SK-N-SH (cell line): ENCODE results near the gene STRA8. TPM values are rescaled to one million over a fixed set of nuclear protein-coding genes. Genes with fewer than 3 reads are reported as not detected.

ENCODE experiments used
- CTCF ChIA-PET: fragments of 300-600, 350-600 bp; formaldehyde crosslinking; extraction: SDS; loops from one replicate; lab custom pipeline; 2021; lab: Yijun Ruan, JAX
- POLR2A ChIA-PET: fragments of 350-600 bp; sonication (Branson Sonifier 250); formaldehyde crosslinking; extraction: SDS; loops from one replicate; lab custom pipeline; 2020; ENCODE audit warnings: antibody characterized with exemption, inconsistent platforms; lab: Yijun Ruan, JAX
- DNase-seq: peaks from one replicate; pipeline ENCODE4 v3.0.0; 2012
- H2AFZ ChIP-seq: fragments of 200-600 bp; sonication (generic); 2 replicates; pipeline ENCODE4 v1.8.1; 2016; ENCODE audit warnings: antibody characterized with exemption, mild to moderate bottlenecking, low read depth
- H3F3A ChIP-seq: fragments of 200-600 bp; sonication (generic); replicated peaks from 2 replicates; pipeline ENCODE3; 2016; ENCODE audit warnings: antibody characterized with exemption, mild to moderate bottlenecking; ENCODE audit not compliant: insufficient read depth
- H3K27ac ChIP-seq, 2 experiments: fragments of 200-500 bp in 1 of 2; fragments of 200-600 bp in 1 of 2; sonication (Bioruptor generic) in 1 of 2; sonication (generic), shearing (Covaris generic) in 1 of 2; 2 replicates each; pipeline versions ENCODE4 v1.5.1 to v1.6.1; 2014 to 2016; ENCODE audit warnings: low read depth in 2 of 2, inconsistent platforms in 1 of 2, low read length in 1 of 2, mild to moderate bottlenecking in 1 of 2, mixed read lengths in 1 of 2
- H3K27me3 ChIP-seq: fragments of 200-600 bp; sonication (generic), shearing (Covaris generic); 2 replicates; pipeline ENCODE4 v1.6.1; 2016; ENCODE audit warnings: mixed run types; ENCODE audit not compliant: insufficient read depth
- H3K36me3 ChIP-seq, 2 experiments: fragments of 200-500 bp in 1 of 2; fragments of 200-600 bp in 1 of 2; sonication (Bioruptor generic) in 1 of 2; sonication (generic) in 1 of 2; replicated peaks in 1 of 2; 2 replicates each; pipeline versions ENCODE3 to v1.5.1; 2014 to 2016; ENCODE audit warnings: low read length in 1 of 2, mild to moderate bottlenecking in 1 of 2; ENCODE audit not compliant: insufficient read depth in 2 of 2, control insufficient read depth in 1 of 2
- H3K4me1 ChIP-seq, 2 experiments: fragments of 200-500 bp in 1 of 2; fragments of 200-600 bp in 1 of 2; sonication (Bioruptor generic) in 1 of 2; sonication (generic), shearing (Covaris generic) in 1 of 2; 2 replicates each; pipeline versions ENCODE4 v1.5.1 to v1.6.1; 2014 to 2016; ENCODE audit warnings: low read depth in 1 of 2, low read length in 1 of 2, mixed run types in 1 of 2; ENCODE audit not compliant: insufficient read depth in 2 of 2, control insufficient read depth in 1 of 2
- H3K4me2 ChIP-seq: fragments of 200-600 bp; sonication (generic), shearing (Covaris generic); 2 replicates; pipeline ENCODE4 v1.6.1; 2017; ENCODE audit warnings: mixed run types
- H3K4me3 ChIP-seq, 2 experiments: fragments of 200-500 bp in 1 of 2; fragments of 200-600 bp in 1 of 2; sonication (Bioruptor generic) in 1 of 2; sonication (generic), shearing (Covaris generic) in 1 of 2; 2 replicates each; pipeline versions ENCODE4 v1.5.1 to v1.8.1; 2014 to 2016; ENCODE audit warnings: low read depth in 2 of 2, inconsistent platforms in 1 of 2, low read length in 1 of 2, mild to moderate bottlenecking in 1 of 2, mixed read lengths in 1 of 2, moderate library complexity in 1 of 2
- H3K79me2 ChIP-seq: fragments of 200-600 bp; sonication (generic); 2 replicates; pipeline ENCODE4 v1.8.1; 2017; ENCODE audit warnings: mild to moderate bottlenecking; ENCODE audit not compliant: insufficient read depth
- H3K9ac ChIP-seq: fragments of 200-600 bp; sonication (generic); 2 replicates; pipeline ENCODE4 v1.6.1; 2017; ENCODE audit warnings: mixed run types
- H3K9me2 ChIP-seq: fragments of 200-600 bp; sonication (generic); 2 replicates; pipeline ENCODE4 v1.6.1; 2017; ENCODE audit warnings: mixed run types
- H3K9me3 ChIP-seq: fragments of 200-600 bp; sonication (generic); 2 replicates; pipeline ENCODE4 v1.6.1; 2017; ENCODE audit warnings: mixed run types, mild to moderate bottlenecking, moderate library complexity
- H4K20me1 ChIP-seq: fragments of 200-600 bp; sonication (generic); 2 replicates; pipeline ENCODE4 v1.6.1; 2017; ENCODE audit warnings: mild to moderate bottlenecking, mixed run types; ENCODE audit not compliant: insufficient read depth
- ELF1 ChIP-seq: IDR thresholded peaks from 2 replicates; pipeline ENCODE4 v1.4.0; 2012
- EP300 ChIP-seq, 2 experiments: IDR thresholded peaks; 2 replicates each; pipeline versions ENCODE4 v1.4.0 to v1.6.1; 2012; ENCODE audit warnings: borderline replicate concordance in 1 of 2, low read depth in 1 of 2, low read length in 1 of 2
- FOXM1 ChIP-seq: IDR thresholded peaks from 2 replicates; pipeline ENCODE4 v1.4.0; 2012; ENCODE audit warnings: low read depth, mild to moderate bottlenecking
- GABPA ChIP-seq: IDR thresholded peaks from 2 replicates; pipeline ENCODE4 v1.4.0; 2012; ENCODE audit warnings: low read depth, mild to moderate bottlenecking
- GATA2 ChIP-seq: sonication (generic); formaldehyde crosslinking; IDR thresholded peaks from 2 replicates; pipeline ENCODE4 v1.5.0; 2020; ENCODE audit warnings: mild to moderate bottlenecking, missing genetic modification reagents
- IRF3 ChIP-seq: fragments of 150-350 bp; IDR thresholded peaks from 2 replicates; pipeline ENCODE4 v1.6.1; 2016; ENCODE audit warnings: mild to moderate bottlenecking, low read depth, low read length
- MAX ChIP-seq: IDR thresholded peaks from 2 replicates; pipeline ENCODE4 v1.4.0; 2012; ENCODE audit warnings: low read depth
- MEF2A ChIP-seq: IDR thresholded peaks from 2 replicates; pipeline ENCODE4 v1.4.0; 2012; ENCODE audit warnings: low read depth, borderline replicate concordance
- MXI1 ChIP-seq: IDR thresholded peaks from 2 replicates; pipeline ENCODE4 v1.6.1; 2012; ENCODE audit warnings: mild to moderate bottlenecking, low read depth, low read length, improper control_type of control experiment
- PBX3 ChIP-seq: IDR thresholded peaks from 2 replicates; pipeline ENCODE4; 2012
- POLR2AphosphoS5 ChIP-seq: IDR thresholded peaks from 2 replicates; pipeline ENCODE4 v1.6.1; 2012; ENCODE audit warnings: low read depth, low read length
- RAD21 ChIP-seq: IDR thresholded peaks from 2 replicates; pipeline ENCODE4 v1.6.1; 2012; ENCODE audit warnings: mild to moderate bottlenecking, low read length
- RXRA ChIP-seq: IDR thresholded peaks from 2 replicates; pipeline ENCODE4 v1.4.0; 2012; ENCODE audit warnings: low read depth, mild to moderate bottlenecking, borderline replicate concordance
- SIN3A ChIP-seq: IDR thresholded peaks from 2 replicates; pipeline ENCODE4 v1.6.1; 2012; ENCODE audit warnings: low read depth, mild to moderate bottlenecking, low read length, moderate library complexity, borderline replicate concordance
- SMC3 ChIP-seq: IDR thresholded peaks from 2 replicates; pipeline ENCODE4 v1.6.1; 2012; ENCODE audit warnings: low read depth, low read length, improper control_type of control experiment
- TCF12 ChIP-seq: IDR thresholded peaks from 2 replicates; pipeline ENCODE4 v1.4.0; 2012
- TEAD4 ChIP-seq: IDR thresholded peaks from 2 replicates; pipeline ENCODE4 v1.4.0; 2012; ENCODE audit warnings: mild to moderate bottlenecking, borderline replicate concordance; ENCODE audit not compliant: insufficient read depth
- ZBTB33 ChIP-seq: IDR thresholded peaks from 2 replicates; pipeline ENCODE4 v1.4.0; 2012; ENCODE audit warnings: low read depth, borderline replicate concordance
- WGBS: methylation state at CpG from one replicate; pipeline ENCODE4 v1.1.6; 2017; ENCODE audit warnings: low lambda C conversion rate; 5-methylcytosine and 5-hydroxymethylcytosine counted together
- polyA plus RNA-seq, 3 experiments: library from polyadenylated mRNA; depleted of rRNA; stranded (reverse); fragments of >200 nt; gene quantifications; 2 replicates each; pipeline ENCODE4 v1.2.3, GENCODE V29; 2012

STRA8 gene
- polyA plus RNA-seq, 1 of the 3 experiments (the other 2 are of a cell fraction) = not detected

GRCh38 chr7:135195968-135196629 lies 37.5 kb upstream of the STRA8 start:
- Histone ChIP-seq H3K9me2 (no peaks in the 10 kb centered on the region), H3K27ac (no peak overlapping the region), H3K4me3 (no peak overlapping the region), H4K20me1 (no peaks in the 10 kb centered on the region), H3K27me3 (no peaks in the 10 kb centered on the region), H3K9ac (no peak overlapping the region), H3K4me1 (peaks cover 0 to 8% of the 10 kb centered on the region in 2 experiments; a peak in 2 of 4 replicates), H3K9me3 (no peaks in the 10 kb centered on the region), H3K4me2 (no peak overlapping the region), H3K36me3 (peaks cover 0 to 41% of the 10 kb centered on the region in 2 experiments), H2AFZ (no peak overlapping the region), H3F3A (no peaks in the 10 kb centered on the region), H3K79me2 (no peaks in the 10 kb centered on the region)
- no peak for DNase-seq
- ChIA-PET POLR2A (no interaction called here), CTCF (interaction anchor here (0.9 to 2.3 kb wide), 2 partner anchors 13 to 26 kb away, joined by 3 to 4 read pairs; partner anchors contain the start of gene CYREN)
- no peak for TF ChIP-seq TCF12
- TF ChIP-seq SIN3A = no peak
- TF ChIP-seq MAX = no peak
- no peak for TF ChIP-seq ZBTB33
- TF ChIP-seq MXI1 = no peak
- no peak for TF ChIP-seq GATA2 (CRISPR knock-in tag)
- TF ChIP-seq RAD21 = no peak
- 92% methylated on average over 13 of the region's 14 CpGs for WGBS

- Histone ChIP-seq H3K4me3 (no peak overlapping the region), H3K9me3 (no peaks in the 10 kb centered on the region), H3K4me1 (peaks cover 0 to 13% of the 10 kb centered on the region in 2 experiments; a peak in 2 of 4 replicates), H3K79me2 (no peaks in the 10 kb centered on the region), H2AFZ (no peak overlapping the region), H3K27me3 (no peaks in the 10 kb centered on the region), H3K9me2 (no peaks in the 10 kb centered on the region), H4K20me1 (no peaks in the 10 kb centered on the region), H3K4me2 (no peak overlapping the region), H3K36me3 (peaks cover 0 to 51% of the 10 kb centered on the region in 2 experiments), H3K27ac (no peak overlapping the region), H3F3A (no peaks in the 10 kb centered on the region), H3K9ac (no peak overlapping the region)
- TF ChIP-seq RXRA = no peak
- no peak for TF ChIP-seq ZBTB33
- no peak for TF ChIP-seq SIN3A
- TF ChIP-seq MEF2A = no peak
- TF ChIP-seq PBX3 = no peak
- no peak for TF ChIP-seq ELF1
- TF ChIP-seq GABPA = no peak
- no peak for TF ChIP-seq GATA2 (CRISPR knock-in tag)
- no peak for TF ChIP-seq SMC3
- no peak for TF ChIP-seq IRF3
- no peak for TF ChIP-seq MXI1
- no peak for TF ChIP-seq FOXM1
- no peak for TF ChIP-seq TEAD4
- no peak for TF ChIP-seq TCF12
- TF ChIP-seq POLR2AphosphoS5 = no peak
- TF ChIP-seq EP300 (IDR thresholded peaks at IDR 0.05; ENCODE audit: borderline replicate concordance in 1 of 2, low read depth in 1 of 2, low read length in 1 of 2) = no peak
- ChIA-PET POLR2A (no interaction called here), CTCF (interaction anchor here (1.1 to 2.3 kb wide), 4 partner anchors 12 to 254 kb away, joined by 4 to 8 read pairs (median 4); partner anchors contain the start of gene CYREN)
- 86% methylated on average over 2 of the region's 2 CpGs for WGBS
- no peak for DNase-seq
Measured at GRCh38 chr7:135197343-135197742, 36.3 kb upstream of the STRA8 start.
